Ramos (cell line): ENCODE measurements around the gene CCN2.

Experiments used
- in situ Hi-C: fragments of 300-500 bp; cut with MboI; formaldehyde crosslinking; loops from one replicate; pipeline ENCODE4 v1.14.3; 2022; ENCODE audit warnings: low sequenced_read_pairs; ENCODE audit not compliant: unreplicated experiment

Gene CCN2

DNA sequence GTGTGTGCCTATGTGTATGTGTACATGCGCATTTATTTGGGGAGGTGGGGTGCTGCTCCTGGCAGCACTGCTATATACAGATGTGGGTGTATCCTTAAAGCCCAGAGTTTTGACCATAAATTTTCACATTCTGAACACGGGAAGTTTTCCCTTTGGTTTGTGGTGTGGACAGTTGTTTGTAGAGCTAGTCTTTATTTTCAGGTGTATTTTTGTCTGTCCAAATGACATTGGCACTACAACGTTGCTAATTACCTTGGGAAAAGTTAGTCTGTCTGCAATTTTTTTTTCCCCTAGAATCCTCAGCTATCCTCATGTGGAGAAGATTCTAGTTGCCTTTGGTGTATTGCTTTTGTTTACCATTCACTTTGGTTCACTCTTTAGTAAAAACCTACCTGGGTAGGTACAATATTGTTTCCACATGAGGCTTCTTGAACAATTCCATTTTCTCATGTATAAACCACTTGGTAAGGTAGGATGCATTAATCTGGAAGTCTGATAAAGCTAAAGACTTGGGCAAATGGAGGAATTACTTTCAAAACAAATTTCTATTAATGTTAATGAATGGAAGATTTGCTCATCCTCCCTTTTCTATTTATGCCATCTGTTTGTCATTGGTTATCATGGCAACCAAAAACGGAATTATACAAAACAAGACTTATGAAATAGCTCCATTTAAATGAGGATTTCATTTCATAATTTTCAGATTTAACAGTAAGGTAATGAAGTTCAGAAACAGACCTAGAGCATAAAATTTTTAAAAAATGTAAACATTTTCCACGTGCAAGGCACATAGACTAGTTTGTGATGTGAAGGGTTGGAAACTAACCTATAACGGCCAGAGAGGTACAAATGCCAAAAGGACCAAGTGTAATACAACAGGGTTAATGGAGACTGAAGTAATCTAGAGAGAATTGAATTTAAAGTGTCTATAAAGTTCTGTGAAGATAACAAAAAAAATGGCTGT, 3.9 kb downstream of the CCN2 start:
- in situ Hi-C loops: no loop called here

DNA sequence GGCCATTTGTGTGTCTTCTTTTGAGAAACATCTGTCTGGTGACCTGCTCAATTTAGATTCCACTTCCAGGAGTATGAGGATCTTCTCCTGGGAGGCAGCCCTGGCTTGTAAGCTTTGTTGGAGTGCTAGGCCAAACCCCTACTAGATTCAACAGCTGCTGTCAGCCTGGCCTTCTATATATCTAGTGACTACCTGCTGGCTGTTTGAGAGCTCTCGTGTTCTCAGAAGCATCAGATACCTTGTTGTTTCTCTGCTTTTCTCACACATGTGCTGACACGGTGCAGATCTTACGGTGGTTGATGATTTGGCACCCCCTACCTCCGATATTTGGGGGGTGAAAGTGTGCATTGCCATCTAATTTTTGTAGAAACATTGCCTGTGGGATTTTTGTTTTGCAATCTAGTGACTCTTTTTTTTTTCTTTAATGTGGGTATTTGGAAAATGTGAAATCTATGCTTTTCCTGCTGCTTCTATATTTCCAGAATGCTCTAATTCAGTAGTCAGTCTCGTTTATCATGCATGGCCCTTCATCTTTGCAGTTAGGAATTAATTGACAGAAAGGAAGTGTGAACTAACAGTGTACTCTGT, 4.7 kb downstream of the CCN2 start:
- in situ Hi-C loops: no loop called here

DNA sequence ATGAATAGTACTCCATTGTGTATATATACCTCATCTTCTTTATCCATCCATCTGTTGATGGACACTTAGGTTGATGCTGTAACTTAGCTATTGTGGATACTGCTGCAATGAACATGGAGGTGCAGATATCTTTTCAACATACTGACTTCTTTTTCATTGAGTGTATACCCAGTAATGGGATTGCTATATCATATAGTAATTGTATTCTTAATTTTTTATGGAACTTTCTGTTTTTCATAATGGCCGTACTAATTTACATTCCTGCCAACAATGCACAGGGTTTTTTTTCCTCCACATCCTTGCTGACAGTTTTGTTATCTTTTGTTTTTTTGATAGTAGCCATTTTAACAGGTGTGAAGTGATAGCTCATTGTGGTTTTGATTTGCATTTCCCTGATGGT, 5.2 kb downstream of the CCN2 start:
- in situ Hi-C loops: no loop called here

DNA sequence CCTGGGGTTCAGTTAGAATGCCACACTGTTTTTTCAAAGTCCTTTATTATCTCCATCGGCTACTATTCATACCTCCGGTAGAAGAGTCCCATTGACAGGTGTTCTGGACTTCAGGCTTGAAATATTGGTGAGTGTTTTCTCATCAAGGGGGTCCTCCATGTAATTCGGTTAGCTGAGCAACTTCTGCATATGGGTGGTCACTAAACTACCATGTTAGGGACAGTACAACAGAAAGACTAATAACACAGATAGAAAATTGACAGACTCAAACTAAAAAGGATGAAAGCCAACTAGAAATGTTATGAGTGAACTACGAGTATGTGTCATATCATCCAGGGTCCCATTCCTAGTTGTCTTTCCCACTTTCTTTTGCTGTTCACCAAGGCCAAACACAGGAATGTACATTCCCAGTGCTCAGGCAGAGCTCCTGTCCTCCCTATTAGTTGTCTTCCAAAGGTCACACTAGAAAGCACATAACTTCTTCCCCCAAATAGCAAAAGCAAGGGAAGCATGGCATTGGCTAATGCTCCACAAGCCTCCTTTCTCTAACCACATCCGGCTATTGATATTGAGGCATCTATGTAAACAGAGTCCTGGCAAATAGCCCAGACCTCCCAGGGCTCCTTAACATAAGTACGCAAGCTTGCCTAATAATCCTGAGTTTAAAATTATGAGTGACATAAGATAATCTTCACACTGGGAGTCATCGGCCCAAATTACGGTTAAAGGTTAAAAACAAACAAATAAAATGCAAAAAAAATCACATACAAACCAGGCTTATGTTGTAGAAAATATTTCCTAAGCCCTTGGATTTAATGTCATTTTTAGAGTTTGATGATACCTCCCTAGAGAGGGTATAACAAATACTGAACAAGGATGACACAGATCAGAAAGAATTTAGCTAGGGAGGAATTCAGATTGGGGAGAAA, 13.2 kb downstream of the CCN2 start:
- in situ Hi-C loops: no loop called here

DNA sequence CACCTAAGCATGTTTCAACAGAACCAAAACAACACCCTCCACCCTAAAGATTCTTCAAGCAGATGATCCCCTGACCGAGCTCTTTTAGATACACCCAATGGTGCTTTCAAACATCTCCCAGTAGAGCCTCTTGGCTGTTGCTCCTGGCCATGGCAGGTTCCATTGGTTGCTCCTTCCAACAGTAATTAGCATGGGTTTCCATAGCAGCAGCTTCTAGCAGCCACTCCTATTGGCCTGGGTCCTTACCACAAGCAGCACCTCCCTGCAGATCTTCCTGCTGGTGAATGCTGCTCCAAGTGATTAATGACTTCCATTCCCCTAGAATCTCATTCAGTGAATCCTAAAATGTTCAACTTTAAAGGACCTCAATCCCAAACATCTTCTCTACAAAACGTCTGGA, 13.9 kb downstream of the CCN2 start:
- in situ Hi-C loops: no loop called here

DNA sequence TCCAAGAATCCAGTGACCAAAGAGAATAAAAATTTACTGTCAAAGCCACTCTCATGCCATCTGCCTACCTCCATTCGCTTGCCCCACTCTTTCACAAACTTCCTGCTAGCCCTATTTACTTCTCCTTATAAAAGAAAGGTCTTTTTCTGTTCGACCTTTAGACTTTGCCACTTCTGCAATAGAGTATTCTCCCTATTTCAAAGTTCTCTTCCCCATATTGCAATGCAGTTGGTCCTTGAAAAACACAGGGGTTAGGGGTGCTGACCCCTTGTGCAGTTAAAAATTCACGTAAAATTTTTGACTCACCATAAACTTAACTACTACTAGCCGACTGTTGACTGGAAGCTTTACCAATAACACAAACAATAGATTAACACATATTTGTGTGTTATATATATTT, 15.0 kb downstream of the CCN2 start:
- in situ Hi-C loops: no loop called here

DNA sequence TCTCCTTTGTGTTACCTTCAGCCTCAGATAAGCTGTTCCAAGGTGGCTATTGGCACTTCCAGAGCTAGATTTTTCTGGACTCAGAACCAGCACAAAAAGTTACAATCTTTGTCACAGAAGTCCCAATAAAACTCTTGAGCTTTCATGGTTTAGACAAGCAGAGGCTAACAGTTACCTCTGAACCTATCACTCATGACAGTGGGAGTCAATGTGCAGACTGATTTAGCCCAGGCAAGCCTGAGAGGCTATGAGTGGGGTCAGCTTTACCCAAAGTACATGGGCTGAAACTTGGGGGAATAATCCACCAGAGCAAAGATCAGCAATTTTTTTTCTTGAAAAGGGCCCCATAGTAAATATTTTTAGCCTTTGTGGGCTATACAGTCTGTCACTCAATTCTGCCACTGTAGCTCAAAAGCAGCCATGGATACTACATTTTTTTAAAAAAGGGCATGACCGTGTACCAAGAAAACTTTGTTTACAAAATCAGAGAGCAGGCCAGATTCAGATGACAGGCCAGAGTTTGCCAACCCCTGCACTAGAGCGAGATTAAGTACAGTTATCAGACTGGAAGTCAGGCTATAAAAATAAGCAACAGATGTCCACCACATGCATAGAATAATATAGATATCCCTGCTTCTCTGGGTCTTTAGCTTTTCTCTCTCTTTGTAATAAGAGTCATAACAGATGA, 20.0 kb downstream of the CCN2 start:
- in situ Hi-C loops: no loop called here

DNA sequence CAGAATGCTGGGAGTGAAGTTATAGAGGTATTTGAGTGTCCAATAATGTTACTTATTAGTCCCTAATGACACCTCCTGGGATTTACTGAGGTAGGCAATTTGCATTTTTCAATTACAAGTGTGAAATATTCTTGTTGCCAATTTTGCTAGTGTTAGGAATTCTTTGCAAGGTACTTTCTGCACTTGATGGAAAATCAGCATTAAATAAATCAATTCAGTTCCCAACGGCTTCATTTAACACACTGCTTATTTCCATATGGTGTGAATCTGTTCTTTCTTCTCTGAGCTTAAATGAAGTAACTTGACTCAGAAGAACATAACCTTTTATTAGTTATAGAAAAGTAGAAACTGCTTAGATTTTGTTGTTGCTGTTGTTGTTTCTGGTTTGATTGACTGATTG, 21.2 kb downstream of the CCN2 start:
- in situ Hi-C loops: no loop called here

DNA sequence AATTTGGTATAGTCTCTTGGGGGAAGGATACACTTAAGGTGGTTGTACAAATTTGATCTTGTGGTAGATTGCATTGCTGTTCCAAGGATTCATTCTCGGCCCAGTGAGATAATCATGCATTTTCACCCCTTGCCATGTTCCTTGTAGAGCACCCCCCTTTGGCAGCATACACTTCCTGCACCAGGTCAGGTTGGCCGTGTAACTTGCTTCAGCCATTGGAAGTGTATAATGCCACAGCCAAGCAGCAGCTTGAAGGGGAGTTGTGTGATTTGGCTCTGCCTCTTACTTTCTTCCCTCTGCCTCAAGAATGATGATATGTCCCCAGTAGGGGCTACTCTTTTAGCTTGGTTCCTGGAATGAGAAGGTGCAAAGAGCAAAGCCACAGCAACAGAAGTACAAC, 21.9 kb downstream of the CCN2 start:
- in situ Hi-C loops: no loop called here

DNA sequence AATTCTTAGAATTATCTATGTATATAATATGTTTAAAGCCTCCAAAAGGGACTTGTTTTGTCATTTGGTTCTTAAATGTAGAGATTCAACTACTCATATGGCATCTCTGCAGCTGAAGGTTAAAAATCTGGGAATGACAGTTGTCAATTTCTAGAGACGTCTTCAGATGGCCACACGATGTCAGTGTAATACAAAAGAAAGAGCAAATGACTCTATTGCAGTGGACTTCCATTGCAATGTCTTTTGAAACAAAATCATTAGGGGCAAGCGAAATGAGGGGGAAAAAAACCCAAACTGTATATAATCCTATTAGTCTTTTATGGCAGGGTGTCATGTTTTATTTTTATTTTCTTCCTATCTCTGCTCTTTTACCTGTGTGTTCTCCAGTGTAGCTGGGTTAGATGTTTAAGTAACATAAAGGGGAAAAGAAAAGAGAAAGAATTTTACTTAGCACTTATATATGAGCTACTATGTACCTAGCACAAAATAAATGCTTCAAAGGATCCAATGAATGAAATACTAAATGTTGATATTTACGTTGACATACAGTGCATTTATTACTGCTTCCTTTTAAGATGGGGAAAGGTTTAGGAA, 26.2 kb downstream of the CCN2 start:
- in situ Hi-C loops: loop anchor here (25.0 kb wide), 1 partner anchor 238 kb away; no protein-coding TSS in a partner anchor

DNA sequence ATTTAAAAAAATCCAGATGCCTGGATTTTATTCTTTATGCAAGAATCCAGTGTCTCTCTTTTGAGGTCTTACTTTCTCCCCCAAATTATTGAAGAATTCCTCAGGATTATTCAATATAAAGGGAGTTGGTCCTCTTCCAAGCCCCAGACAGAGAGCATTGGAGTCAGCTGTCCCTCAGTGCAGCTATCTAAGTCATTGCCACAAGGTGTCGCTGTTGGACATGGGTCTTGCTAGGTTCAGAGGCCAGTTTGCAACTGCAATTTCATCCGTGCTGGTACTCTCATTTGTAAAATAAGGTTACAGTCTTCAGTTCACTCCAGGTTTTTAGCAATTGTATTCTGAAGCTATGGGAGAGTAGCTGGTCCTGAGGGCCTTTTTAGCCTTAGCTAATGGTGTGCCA, 27.8 kb downstream of the CCN2 start:
- in situ Hi-C loops: loop anchor here (25.0 kb wide), 1 partner anchor 236 kb away; no protein-coding TSS in a partner anchor

DNA sequence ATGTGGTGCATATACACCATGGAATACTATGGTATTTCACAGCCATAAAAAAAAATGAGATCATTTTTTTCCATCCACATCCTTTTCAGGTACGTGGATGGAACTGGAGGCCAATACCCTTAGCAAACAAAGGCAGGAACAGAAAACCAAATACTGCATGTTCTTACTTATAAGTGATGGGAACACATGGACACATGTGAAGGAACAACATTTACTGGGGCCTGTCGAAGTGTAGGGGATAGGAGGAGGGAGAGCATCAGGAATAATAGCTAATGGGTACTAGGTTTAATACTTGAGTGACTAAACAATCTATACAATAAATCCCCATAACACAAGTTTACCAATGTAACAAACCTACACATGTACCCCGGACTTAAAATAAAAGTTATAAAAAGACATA, 30.5 kb downstream of the CCN2 start:
- in situ Hi-C loops: loop anchor here (25.0 kb wide), 1 partner anchor 233 kb away; no protein-coding TSS in a partner anchor

DNA sequence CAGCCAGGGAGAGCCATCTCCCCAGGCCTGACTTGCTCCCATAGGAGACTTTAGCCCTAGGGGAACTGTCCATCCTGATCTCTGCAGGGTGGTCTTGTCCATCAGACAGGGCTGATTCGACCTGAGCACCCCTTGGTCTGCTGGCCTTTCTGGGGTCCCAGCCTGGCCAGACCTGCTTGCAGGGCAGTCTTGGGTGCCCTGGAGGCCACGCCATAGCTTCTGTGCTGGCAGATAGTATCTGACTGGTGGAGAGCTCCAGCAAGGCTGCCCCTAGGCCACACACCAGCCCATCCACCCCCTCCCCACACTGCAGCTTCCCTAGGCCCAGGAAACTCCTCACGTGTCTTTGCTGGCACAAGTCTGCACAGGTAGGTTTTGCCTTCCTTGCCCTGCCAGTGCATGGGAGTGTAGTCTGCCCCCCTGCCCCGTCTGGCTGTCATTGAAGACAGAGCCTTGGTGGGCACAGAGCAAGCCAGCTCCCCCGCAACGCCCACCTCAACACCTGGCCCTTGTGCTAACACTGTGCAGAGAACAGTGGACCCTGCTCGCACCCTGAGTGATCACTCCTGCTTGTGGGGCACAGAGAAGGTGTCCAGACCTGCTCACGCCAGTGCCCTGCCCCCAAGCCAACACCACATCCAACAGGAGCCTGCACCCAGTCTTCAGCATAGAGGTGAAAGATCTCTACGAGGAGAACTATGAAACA, 32.4 kb downstream of the CCN2 start:
- in situ Hi-C loops: loop anchor here (5.0 to 25.0 kb wide), 2 partner anchors 232 to 378 kb away; no protein-coding TSS in a partner anchor

DNA sequence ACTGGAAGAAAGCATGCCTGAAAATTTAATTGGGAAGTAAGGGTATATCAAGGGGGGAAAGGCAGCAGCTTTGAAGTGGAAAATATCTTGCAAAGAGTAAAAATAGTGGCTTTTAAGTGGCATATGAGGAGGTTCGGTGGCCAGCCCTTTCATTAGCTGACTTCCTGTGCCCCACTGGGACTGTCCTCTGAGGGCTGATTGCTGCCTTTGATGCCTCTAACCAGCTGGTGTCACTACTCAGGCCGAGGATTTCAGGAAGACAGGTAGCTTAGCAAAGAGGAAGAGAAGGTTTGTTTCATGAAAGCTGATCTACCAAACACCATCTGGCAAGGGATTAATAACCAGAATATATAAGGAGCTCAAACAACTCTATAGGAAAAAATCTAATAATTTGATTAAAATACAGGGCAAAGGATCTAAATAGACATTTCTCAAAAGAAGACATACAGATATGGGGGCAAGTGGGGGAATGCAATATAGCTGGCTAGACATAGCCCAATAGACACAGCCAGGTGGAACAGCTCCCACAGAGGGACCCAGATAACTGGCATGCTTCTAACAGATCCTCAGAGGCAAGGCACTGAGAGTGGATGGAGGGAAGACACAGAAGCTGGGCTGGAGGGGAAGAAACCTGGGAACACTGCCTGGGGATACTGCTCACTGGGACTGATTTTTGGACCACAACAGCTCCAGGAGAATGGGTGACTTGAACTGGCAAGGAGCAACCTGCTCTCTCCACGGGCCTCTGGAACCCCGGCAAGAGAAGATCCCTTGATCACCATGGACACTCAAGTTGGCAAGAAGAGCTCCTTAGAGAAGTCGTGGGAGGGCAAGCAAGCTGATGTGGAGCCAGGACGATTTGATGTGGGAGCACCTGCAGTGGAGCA, 33.2 kb downstream of the CCN2 start:
- in situ Hi-C loops: loop anchor here (5.0 to 25.0 kb wide), 2 partner anchors 231 to 379 kb away; no protein-coding TSS in a partner anchor

DNA sequence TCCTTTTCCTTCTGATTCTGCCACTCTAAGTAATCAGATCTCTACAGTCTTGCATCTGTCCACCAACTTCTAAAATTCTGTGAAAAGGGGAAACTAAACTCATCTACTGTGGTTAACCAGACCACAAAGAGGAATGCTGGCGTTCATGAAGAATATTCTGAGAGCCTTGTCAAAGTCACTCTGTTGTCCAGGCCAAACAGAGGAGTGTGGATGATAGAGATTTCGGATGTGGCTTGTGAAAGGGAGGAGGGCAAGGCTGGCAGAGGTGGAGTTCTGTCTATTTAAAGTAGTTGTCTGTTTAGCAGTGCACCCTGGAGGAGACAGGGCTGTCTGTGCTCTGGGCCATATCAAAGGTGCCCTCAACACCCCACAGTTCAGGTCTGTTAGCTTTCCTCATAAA, 33.9 kb downstream of the CCN2 start:
- in situ Hi-C loops: loop anchor here (5.0 to 25.0 kb wide), 2 partner anchors 230 to 380 kb away; no protein-coding TSS in a partner anchor

DNA sequence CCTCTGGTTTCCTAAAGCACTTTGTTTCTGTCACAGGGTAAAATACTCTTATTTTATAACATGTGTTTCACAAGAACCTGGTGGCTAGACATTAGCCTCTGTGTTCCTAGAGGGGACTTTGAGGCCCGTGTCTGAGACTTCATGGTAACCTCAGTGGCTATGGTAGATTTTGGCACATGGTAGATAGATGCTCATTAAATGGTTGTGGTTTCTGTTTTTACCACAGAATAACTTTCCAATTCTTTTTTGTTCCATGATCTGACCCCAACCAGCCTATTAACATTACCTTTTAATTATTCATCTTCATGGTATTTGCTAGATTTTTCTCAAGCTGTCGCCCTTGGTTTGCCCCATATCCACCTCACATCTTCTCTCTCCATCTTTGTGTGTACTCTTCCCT, 34.3 kb downstream of the CCN2 start:
- in situ Hi-C loops: loop anchor here (5.0 to 25.0 kb wide), 2 partner anchors 230 to 380 kb away; no protein-coding TSS in a partner anchor

DNA sequence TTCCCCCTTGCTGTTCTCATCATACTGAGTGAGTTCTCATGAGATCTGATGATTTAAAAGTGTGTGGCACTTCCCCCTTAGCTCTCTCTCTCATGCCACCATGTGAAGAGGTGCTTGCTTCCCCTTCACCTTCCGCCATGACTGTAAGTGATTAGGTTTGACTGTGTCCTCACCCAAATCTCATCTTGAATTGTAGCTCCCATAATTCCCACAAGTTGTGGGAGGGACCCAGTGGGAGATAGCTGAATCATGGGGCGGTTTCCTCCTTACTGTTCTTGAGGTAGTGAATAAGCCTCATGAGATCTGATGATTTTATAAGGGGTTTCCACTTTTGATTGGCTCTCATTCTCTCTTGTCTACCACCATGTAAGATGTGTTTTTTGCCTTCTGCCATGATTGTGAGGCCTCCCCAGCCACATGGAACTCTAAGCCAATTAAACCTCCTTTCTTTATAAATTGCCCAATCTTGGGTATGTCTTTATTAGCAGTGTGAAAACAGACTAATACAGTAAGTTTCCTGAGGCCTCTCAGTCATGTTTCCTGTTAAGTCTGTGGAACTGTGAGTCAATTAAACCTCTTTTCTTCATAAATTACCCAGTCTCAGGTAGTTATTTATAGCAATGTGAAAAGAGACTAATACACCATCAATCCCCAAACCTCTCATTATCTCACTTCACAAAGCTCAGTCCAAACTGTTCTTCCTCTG, 34.9 kb downstream of the CCN2 start:
- in situ Hi-C loops: loop anchor here (5.0 to 25.0 kb wide), 2 partner anchors 229 to 381 kb away; no protein-coding TSS in a partner anchor
